OCI-LY7 (cell line): ENCODE data around the gene ADPRHL1.

Experiments used
- CTCF ChIP-seq: fragments of 200-600 bp; sonication (generic); conservative IDR thresholded peaks from 2 replicates; pipeline ENCODE4 v1.5.1; 2014; ENCODE audit warnings: mild to moderate bottlenecking, antibody characterized with exemption, low read length, moderate library complexity, mixed read lengths
- EZH2phosphoT487 ChIP-seq: fragments of 200-600 bp; sonication (generic); IDR thresholded peaks from 2 replicates; pipeline ENCODE4 v1.6.1; 2018; ENCODE audit warnings: low read depth, borderline replicate concordance, mild to moderate bottlenecking, mixed run types, antibody characterized with exemption, low read length, moderate library complexity, mixed read lengths

- TF ChIP-seq CTCF (no peak), EZH2phosphoT487 (no peak)
Observed at GRCh38 chr13:113491418-113491883, 38.2 kb upstream of the ADPRHL1 start.
